ENCODE measurements around the gene STPG4.

Gene STPG4, protein sequence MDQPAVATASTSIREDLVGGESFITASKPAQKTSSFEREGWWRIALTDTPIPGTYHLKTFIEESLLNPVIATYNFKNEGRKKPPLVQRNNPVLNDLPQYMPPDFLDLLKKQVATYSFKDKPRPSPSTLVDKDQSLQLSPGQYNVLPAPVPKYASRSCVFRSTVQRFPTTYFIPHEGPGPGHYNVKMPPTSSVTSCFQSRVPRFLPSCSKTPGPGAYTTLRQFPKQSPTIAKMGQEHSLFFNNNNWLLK

DNA sequence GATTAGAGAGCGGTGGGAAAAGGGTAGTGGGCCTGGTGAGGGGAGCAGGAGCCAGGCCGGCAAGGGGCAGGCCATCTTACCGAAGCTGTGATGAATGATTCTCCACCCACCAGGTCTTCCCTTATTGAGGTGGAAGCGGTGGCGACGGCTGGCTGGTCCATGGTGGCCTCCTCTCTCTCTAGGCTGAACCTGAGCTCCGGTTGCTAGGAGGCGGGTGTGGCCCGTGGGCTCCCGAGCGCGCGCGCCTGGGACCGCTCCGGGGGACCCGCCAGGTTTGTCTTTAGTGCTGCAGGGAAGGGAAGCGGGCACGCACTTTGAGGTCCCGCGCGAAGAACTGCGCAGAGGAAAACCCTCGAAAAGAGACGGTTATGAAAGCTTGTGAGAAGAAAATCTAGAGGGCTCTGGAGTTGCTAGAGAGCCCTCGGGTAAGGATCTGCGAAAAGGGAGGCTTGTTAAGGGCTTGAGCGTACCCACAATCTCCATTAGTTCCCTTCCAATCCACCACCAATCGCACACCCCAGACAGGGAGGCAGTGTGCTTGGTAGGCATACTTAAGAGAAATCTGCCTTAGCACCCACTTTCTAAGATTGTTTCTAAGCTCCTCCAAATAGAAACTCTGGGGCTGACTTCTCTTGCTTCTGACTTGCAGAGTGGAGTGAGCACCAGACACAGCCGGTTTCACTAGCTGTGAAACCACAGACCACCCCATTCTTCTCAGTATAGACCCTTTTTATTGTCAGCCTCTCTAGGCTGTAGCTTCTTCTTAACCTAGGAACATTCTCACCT lies at the start of gene STPG4:
STPG4 (minus strand) TSS at position 218 of the 786 bp plus-strand sequence; CDS start at position 161, 57 bp downstream.
- H3K9me3 ChIP-seq (ENCODE audit: control insufficient read depth in 2 of 2, low read length in 2 of 2) = no peaks in the 10 kb centered on the region
- H3K4me3 ChIP-seq (ENCODE audit: low read length in 2 of 2) = no peak within 1 kb of the TSS
- H3K36me3 ChIP-seq (ENCODE audit: control insufficient read depth in 2 of 2, insufficient read depth in 2 of 2, low read length in 2 of 2) = peaks cover 19 to 20% of the 10 kb centered on the region in 2 donors
- H3K9ac ChIP-seq (ENCODE audit: low read depth in 1 of 2, low read length in 2 of 2) = no peak within 1 kb of the TSS
- no peak within 1 kb of the TSS for H3K27ac ChIP-seq (ENCODE audit: low read depth in 2 of 2, low read length in 2 of 2)
- no peaks in the 10 kb centered on the region for H3K27me3 ChIP-seq (ENCODE audit: control insufficient read depth in 2 of 2, insufficient read depth in 2 of 2, low read length in 2 of 2)
- H3K4me1 ChIP-seq (ENCODE audit: control insufficient read depth in 2 of 2, insufficient read depth in 2 of 2, low read length in 2 of 2) = no peaks in the 10 kb centered on the region

DNA sequence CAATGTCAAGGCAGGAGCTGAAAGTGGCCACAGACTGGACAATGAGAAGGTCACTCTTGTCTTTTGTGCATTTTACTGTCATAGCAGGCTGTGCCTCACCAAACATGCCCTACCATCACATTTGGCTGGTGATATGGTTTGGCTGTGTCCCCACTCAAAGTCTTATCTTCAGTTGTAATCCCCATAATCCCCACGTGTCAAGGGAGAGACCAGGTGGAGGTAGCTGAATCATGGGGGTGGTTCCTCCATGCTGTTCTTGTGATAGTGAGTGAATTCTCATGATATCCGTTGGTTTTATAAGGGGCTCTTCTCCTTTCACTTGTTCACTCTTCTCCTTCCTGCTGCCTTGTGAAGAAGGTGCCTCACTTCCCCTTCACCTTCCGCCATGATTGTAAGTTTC lies 49.6 kb upstream of the STPG4 start:
- Histone ChIP-seq H3K4me3 (ENCODE audit: low read length in 2 of 2) (no peak overlapping the region), H3K9me3 (ENCODE audit: control insufficient read depth in 2 of 2, low read length in 2 of 2) (no peaks in the 10 kb centered on the region), H3K27me3 (ENCODE audit: control insufficient read depth in 2 of 2, insufficient read depth in 2 of 2, low read length in 2 of 2) (no peaks in the 10 kb centered on the region), H3K27ac (ENCODE audit: low read depth in 2 of 2, low read length in 2 of 2) (no peak overlapping the region), H3K9ac (ENCODE audit: low read depth in 1 of 2, low read length in 2 of 2) (no peak overlapping the region), H3K36me3 (ENCODE audit: control insufficient read depth in 2 of 2, insufficient read depth in 2 of 2, low read length in 2 of 2) (no peaks in the 10 kb centered on the region), H3K4me1 (ENCODE audit: control insufficient read depth in 2 of 2, insufficient read depth in 2 of 2, low read length in 2 of 2) (peaks cover 0 to 14% of the 10 kb centered on the region in 2 donors)

DNA sequence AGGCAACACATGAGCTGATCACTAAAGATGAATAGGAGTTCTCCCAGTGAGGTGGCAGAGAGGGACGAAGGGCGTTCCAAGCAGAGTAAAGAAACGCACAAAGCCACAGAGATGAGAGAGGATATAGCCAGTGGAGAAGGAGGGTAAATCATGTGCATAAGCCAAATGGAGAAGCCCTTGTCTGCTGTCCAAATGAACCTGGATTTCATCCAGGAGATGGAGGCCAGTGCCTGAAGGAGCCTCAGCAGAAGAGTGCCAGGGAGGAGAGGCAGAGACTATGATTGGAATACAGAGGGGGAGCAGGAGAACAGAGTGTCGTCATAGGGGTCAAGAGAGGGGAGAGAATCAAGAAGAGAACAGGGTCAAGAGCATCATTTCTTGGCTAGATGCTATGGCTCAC lies 48.9 kb upstream of the STPG4 start:
- H3K9me3 ChIP-seq (ENCODE audit: control insufficient read depth in 2 of 2, low read length in 2 of 2) = no peaks in the 10 kb centered on the region
- H3K27ac ChIP-seq (ENCODE audit: low read depth in 2 of 2, low read length in 2 of 2) = no peak overlapping the region
- H3K4me3 ChIP-seq (ENCODE audit: low read length in 2 of 2) = no peak overlapping the region
- H3K27me3 ChIP-seq (ENCODE audit: control insufficient read depth in 2 of 2, insufficient read depth in 2 of 2, low read length in 2 of 2) = no peaks in the 10 kb centered on the region
- peaks cover 0 to 14% of the 10 kb centered on the region in 2 donors for H3K4me1 ChIP-seq (ENCODE audit: control insufficient read depth in 2 of 2, insufficient read depth in 2 of 2, low read length in 2 of 2)
- no peak overlapping the region for H3K9ac ChIP-seq (ENCODE audit: low read depth in 1 of 2, low read length in 2 of 2)
- no peaks in the 10 kb centered on the region for H3K36me3 ChIP-seq (ENCODE audit: control insufficient read depth in 2 of 2, insufficient read depth in 2 of 2, low read length in 2 of 2)

DNA sequence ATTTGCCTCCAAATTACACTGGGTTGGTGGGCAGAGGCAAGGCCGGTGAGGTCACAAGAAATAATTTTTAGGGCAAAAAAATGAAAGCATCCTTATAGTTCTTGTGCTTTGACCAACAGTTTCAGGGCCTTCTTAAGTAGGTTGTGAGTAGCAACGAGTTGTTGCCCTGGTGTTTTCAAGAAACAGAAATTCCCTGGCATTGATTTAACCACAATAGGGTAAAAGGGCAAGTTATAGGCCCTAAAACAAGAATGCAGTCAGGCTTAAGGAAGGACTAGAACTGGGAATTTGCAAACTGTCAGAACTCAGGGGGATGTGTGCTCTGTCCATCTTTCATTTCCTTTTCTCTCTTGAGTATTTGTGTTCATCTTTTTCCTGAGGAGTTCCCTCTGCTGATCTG lies 46.1 kb upstream of the STPG4 start:
- no peaks in the 10 kb centered on the region for H3K36me3 ChIP-seq (ENCODE audit: control insufficient read depth in 2 of 2, insufficient read depth in 2 of 2, low read length in 2 of 2)
- peaks cover 0 to 8% of the 10 kb centered on the region in 2 donors for H3K4me1 ChIP-seq (ENCODE audit: control insufficient read depth in 2 of 2, insufficient read depth in 2 of 2, low read length in 2 of 2)
- H3K4me3 ChIP-seq (ENCODE audit: low read length in 2 of 2) = no peak overlapping the region
- no peaks in the 10 kb centered on the region for H3K9me3 ChIP-seq (ENCODE audit: control insufficient read depth in 2 of 2, low read length in 2 of 2)
- no peak overlapping the region for H3K27ac ChIP-seq (ENCODE audit: low read depth in 2 of 2, low read length in 2 of 2)
- H3K9ac ChIP-seq (ENCODE audit: low read depth in 1 of 2, low read length in 2 of 2) = no peak overlapping the region
- no peaks in the 10 kb centered on the region for H3K27me3 ChIP-seq (ENCODE audit: control insufficient read depth in 2 of 2, insufficient read depth in 2 of 2, low read length in 2 of 2)

DNA sequence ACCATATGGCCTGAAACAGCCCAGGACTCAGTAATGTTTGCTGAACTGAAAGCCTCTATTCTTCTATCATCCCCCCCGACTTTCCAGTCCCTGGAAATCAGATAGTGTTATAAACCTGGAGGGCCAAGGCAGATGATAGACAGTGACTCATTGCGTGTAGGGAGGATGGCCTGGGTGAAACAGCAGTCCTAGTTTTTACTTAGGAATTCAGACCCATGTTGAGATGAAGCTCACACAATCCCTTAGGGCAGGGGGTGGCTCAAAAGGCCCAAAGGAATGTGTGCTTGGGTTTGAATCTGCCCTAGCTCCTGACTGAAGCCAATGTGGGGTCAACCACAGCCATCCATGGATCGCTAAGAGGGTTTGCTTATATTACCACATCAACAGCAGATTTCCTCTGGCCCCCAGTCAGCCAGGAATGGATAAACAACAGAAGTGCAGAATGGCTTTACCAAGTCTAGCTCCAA lies 43.9 kb upstream of the STPG4 start:
- H3K36me3 ChIP-seq (ENCODE audit: control insufficient read depth in 2 of 2, insufficient read depth in 2 of 2, low read length in 2 of 2) = no peaks in the 10 kb centered on the region
- no peaks in the 10 kb centered on the region for H3K9me3 ChIP-seq (ENCODE audit: control insufficient read depth in 2 of 2, low read length in 2 of 2)
- H3K9ac ChIP-seq (ENCODE audit: low read depth in 1 of 2, low read length in 2 of 2) = no peak overlapping the region
- no peak overlapping the region for H3K27ac ChIP-seq (ENCODE audit: low read depth in 2 of 2, low read length in 2 of 2)
- no peaks in the 10 kb centered on the region for H3K27me3 ChIP-seq (ENCODE audit: control insufficient read depth in 2 of 2, insufficient read depth in 2 of 2, low read length in 2 of 2)
- H3K4me1 ChIP-seq (ENCODE audit: control insufficient read depth in 2 of 2, insufficient read depth in 2 of 2, low read length in 2 of 2) = no peaks in the 10 kb centered on the region
- H3K4me3 ChIP-seq (ENCODE audit: low read length in 2 of 2) = no peak overlapping the region

DNA sequence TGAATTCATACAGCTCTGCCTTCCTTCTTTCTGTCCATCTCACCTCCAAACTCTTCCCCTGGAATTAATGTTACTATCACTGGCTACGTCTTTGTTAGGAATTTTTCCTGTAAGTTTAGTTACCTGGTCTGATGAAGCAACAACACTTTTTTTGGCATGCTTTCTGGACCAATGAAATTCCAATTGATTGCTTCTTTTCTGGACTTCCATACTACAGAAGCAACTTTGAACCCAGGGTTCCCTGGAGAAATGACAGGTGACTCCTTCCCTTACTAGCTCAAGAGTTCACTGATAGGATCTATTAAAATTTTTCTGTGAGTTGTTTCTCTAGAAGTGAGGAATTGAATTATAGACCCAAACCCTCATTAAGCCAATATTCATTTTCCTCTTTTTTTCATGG lies 41.4 kb upstream of the STPG4 start:
- Histone ChIP-seq H3K36me3 (ENCODE audit: control insufficient read depth in 2 of 2, insufficient read depth in 2 of 2, low read length in 2 of 2) (no peaks in the 10 kb centered on the region), H3K27me3 (ENCODE audit: control insufficient read depth in 2 of 2, insufficient read depth in 2 of 2, low read length in 2 of 2) (no peaks in the 10 kb centered on the region), H3K9me3 (ENCODE audit: control insufficient read depth in 2 of 2, low read length in 2 of 2) (no peaks in the 10 kb centered on the region), H3K27ac (ENCODE audit: low read depth in 2 of 2, low read length in 2 of 2) (no peak overlapping the region), H3K9ac (ENCODE audit: low read depth in 1 of 2, low read length in 2 of 2) (no peak overlapping the region), H3K4me3 (ENCODE audit: low read length in 2 of 2) (no peak overlapping the region), H3K4me1 (ENCODE audit: control insufficient read depth in 2 of 2, insufficient read depth in 2 of 2, low read length in 2 of 2) (no peaks in the 10 kb centered on the region)

DNA sequence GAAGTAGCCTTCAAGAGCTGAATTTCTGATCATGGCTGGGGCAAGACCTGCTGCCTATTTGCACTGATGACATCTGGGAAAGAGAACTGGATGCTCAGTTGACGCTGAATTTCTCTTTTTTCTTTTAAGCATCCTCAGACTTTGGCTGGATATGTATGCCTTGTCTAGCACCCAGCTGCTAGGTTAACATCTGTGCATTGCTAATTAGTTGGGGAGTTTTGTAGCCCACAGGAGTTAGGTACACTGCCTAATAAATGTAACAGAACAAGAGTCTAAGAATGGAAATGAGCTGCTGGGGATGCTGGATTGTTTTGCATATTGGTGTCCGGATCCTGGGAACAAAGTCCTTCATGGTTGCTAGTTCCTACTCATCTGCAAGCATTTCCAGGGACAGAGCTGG lies 40.9 kb upstream of the STPG4 start:
- no peak overlapping the region for H3K27ac ChIP-seq (ENCODE audit: low read depth in 2 of 2, low read length in 2 of 2)

DNA sequence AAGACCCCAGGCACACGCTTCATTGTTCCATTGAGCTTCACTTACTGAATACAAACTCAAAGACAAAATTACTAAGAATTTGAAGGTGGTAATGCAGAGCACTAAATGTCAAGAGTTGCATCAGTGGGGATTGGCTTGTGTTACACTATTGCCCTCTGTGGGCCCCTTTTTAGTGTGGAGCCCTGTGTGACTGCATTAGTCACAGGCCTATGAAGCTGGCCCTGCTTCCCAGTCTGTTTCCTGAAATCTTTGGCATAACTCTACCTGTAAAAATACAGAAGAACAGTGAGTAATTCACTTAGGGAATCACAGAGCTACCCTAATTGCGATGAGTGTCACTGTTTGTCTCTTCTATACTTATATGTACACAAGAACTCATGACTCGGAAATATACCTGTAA lies 40.0 kb upstream of the STPG4 start:
- Histone ChIP-seq H3K4me1 (ENCODE audit: control insufficient read depth in 2 of 2, insufficient read depth in 2 of 2, low read length in 2 of 2) (no peaks in the 10 kb centered on the region), H3K27me3 (ENCODE audit: control insufficient read depth in 2 of 2, insufficient read depth in 2 of 2, low read length in 2 of 2) (no peaks in the 10 kb centered on the region), H3K9me3 (ENCODE audit: control insufficient read depth in 2 of 2, low read length in 2 of 2) (no peaks in the 10 kb centered on the region), H3K27ac (ENCODE audit: low read depth in 2 of 2, low read length in 2 of 2) (no peak overlapping the region), H3K4me3 (ENCODE audit: low read length in 2 of 2) (no peak overlapping the region), H3K9ac (ENCODE audit: low read depth in 1 of 2, low read length in 2 of 2) (no peak overlapping the region), H3K36me3 (ENCODE audit: control insufficient read depth in 2 of 2, insufficient read depth in 2 of 2, low read length in 2 of 2) (no peaks in the 10 kb centered on the region)

More for the DNA sequence above, 40.9 kb upstream of the STPG4 start:
- H3K9me3 ChIP-seq (ENCODE audit: control insufficient read depth in 2 of 2, low read length in 2 of 2) = no peaks in the 10 kb centered on the region
- H3K9ac ChIP-seq (ENCODE audit: low read depth in 1 of 2, low read length in 2 of 2) = no peak overlapping the region
- no peaks in the 10 kb centered on the region for H3K36me3 ChIP-seq (ENCODE audit: control insufficient read depth in 2 of 2, insufficient read depth in 2 of 2, low read length in 2 of 2)
- H3K27me3 ChIP-seq (ENCODE audit: control insufficient read depth in 2 of 2, insufficient read depth in 2 of 2, low read length in 2 of 2) = no peaks in the 10 kb centered on the region
- no peak overlapping the region for H3K4me3 ChIP-seq (ENCODE audit: low read length in 2 of 2)
- no peaks in the 10 kb centered on the region for H3K4me1 ChIP-seq (ENCODE audit: control insufficient read depth in 2 of 2, insufficient read depth in 2 of 2, low read length in 2 of 2)

DNA sequence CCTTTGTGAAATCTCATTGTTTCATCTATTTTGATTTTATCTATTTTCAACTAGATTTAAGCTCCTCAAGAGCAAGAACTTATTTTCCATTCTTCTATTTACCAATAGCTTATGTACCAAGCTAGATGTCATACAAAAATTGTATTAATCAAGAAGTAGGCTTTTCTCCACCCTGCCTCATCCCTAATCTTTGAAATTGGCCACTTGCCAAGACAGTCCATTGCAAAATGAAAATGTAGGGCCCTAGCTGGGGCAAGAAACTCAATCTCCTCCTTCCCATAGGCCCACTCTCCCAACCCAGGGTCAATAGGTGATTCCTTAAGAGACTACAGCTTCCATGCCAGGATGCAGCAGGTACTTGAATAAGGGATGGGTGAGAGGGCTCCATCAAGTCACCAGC lies 39.3 kb upstream of the STPG4 start:
- Histone ChIP-seq H3K27me3 (ENCODE audit: control insufficient read depth in 2 of 2, insufficient read depth in 2 of 2, low read length in 2 of 2) (no peaks in the 10 kb centered on the region), H3K9ac (ENCODE audit: low read depth in 1 of 2, low read length in 2 of 2) (no peak overlapping the region), H3K9me3 (ENCODE audit: control insufficient read depth in 2 of 2, low read length in 2 of 2) (no peaks in the 10 kb centered on the region), H3K4me3 (ENCODE audit: low read length in 2 of 2) (no peak overlapping the region), H3K4me1 (ENCODE audit: control insufficient read depth in 2 of 2, insufficient read depth in 2 of 2, low read length in 2 of 2) (no peaks in the 10 kb centered on the region), H3K36me3 (ENCODE audit: control insufficient read depth in 2 of 2, insufficient read depth in 2 of 2, low read length in 2 of 2) (no peaks in the 10 kb centered on the region), H3K27ac (ENCODE audit: low read depth in 2 of 2, low read length in 2 of 2) (no peak overlapping the region)

DNA sequence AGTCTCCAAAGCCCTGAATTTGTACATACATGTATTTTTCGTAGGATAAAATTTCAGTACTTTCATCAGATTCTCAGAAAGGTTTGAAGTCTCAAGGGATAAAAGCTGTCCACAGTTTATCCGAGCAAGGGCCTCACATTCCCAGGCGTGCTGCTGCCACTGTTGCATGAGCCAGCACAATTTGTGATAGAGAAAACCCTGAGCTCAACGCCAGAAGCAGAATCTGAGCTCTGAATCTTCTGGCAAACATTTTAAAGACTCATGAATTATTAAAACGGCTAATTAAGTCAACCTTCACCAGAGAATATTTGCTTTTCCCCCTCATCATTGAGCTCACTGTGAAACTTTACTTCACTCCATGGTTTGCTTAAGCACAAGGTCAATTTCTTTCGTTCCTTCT lies 38.5 kb upstream of the STPG4 start:
- H3K9me3 ChIP-seq (ENCODE audit: control insufficient read depth in 2 of 2, low read length in 2 of 2) = no peaks in the 10 kb centered on the region
- no peaks in the 10 kb centered on the region for H3K27me3 ChIP-seq (ENCODE audit: control insufficient read depth in 2 of 2, insufficient read depth in 2 of 2, low read length in 2 of 2)
- H3K4me1 ChIP-seq (ENCODE audit: control insufficient read depth in 2 of 2, insufficient read depth in 2 of 2, low read length in 2 of 2) = no peaks in the 10 kb centered on the region
- H3K9ac ChIP-seq (ENCODE audit: low read depth in 1 of 2, low read length in 2 of 2) = no peak overlapping the region
- no peaks in the 10 kb centered on the region for H3K36me3 ChIP-seq (ENCODE audit: control insufficient read depth in 2 of 2, insufficient read depth in 2 of 2, low read length in 2 of 2)
- no peak overlapping the region for H3K4me3 ChIP-seq (ENCODE audit: low read length in 2 of 2)
- no peak overlapping the region for H3K27ac ChIP-seq (ENCODE audit: low read depth in 2 of 2, low read length in 2 of 2)
